Measurements from ENCODE around the gene CFAP90. TPM values are rescaled to one million over a fixed set of nuclear protein-coding genes. Genes with fewer than 3 reads are reported as not detected.

CFAP90 gene
- total and polyA plus RNA-seq, 7 donors = not detected

DNA sequence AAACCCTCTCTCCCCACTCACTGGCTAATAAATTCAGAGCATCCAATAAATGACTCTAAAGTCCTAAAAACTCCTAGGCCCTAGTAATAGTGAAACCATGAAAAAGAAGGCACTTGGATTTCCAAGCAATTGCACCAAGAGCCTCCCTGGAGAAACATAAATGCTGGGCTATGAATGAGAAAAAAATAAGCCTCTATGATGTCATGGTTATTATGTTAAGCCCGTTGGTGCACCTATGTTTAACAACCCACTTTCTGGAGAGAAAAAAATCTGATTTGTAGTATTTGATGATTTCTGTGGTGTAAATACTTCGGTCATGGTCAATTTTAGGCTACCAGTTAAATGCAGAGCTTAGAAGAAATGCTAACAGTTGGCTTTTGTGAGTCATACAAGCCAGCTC, 8.4 kb downstream of the CFAP90 start:
- WGBS, 3 donors = 24 to 35% (median 27%) methylated on average over 2 of the region's 2 CpGs
- DNase-seq (no peak), ATAC-seq (no peak)
- Histone ChIP-seq H3K4me1 (no peaks in the 10 kb centered on the region), H3K27ac (no peak overlapping the region), H3K4me3 (no peak overlapping the region), H3K36me3 (ENCODE audit: insufficient read depth in 1 of 2, low read depth in 1 of 2) (no peaks in the 10 kb centered on the region), H3K9me3 (no peaks in the 10 kb centered on the region), H3K27me3 (ENCODE audit: insufficient read depth in 3 of 3, low read length in 2 of 3) (peaks cover 0 to 1% (median 0%) of the 10 kb centered on the region in 3 donors)
- intact Hi-C loops (cut with DNase I) = no loop called here
- TF ChIP-seq CTCF (IDR thresholded peaks at IDR 0.05) = no peak

DNA sequence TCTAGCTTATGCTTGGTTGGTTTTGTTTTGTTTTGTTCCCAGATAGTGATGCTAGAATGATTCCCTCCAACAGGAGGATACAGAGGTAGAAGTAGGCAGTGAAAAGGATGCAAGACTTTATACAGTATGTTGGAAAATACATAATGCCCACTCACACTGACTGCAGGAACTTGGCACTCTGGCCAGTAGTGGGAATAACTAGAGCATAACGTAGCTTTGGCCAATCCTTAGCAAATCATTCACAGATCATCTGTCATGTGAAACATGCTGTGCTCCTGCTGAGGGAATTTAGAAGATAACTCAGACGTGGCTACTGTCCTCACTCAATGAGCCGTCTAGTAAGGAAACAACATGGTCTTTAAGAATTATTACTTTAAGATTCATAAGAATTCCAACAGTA, 13.5 kb downstream of the CFAP90 start:
- no peak overlapping the region for H3K4me3 ChIP-seq
- no peak for DNase-seq
- ATAC-seq = no peak
- whole genome bisulfite sequencing, 3 donors = 22 to 28% (median 25%) methylated on average over 3 of the region's 3 CpGs
- intact Hi-C loops (cut with DNase I) = no loop called here
- no peak overlapping the region for H3K27ac ChIP-seq
- H3K4me1 ChIP-seq = no peaks in the 10 kb centered on the region
- H3K27me3 ChIP-seq (ENCODE audit: insufficient read depth in 3 of 3, low read length in 2 of 3) = no peaks in the 10 kb centered on the region
- TF ChIP-seq CTCF (IDR thresholded peaks at IDR 0.05) = no peak
- no peaks in the 10 kb centered on the region for H3K9me3 ChIP-seq
- no peaks in the 10 kb centered on the region for H3K36me3 ChIP-seq (ENCODE audit: insufficient read depth in 1 of 2, low read depth in 1 of 2)

GRCh38 chr5:7834982-7835381, 16.0 kb downstream of the CFAP90 start:
- intact Hi-C loops (cut with DNase I) = no loop called here
- no peak for ATAC-seq
- H3K27ac ChIP-seq = no peak overlapping the region
- no peaks in the 10 kb centered on the region for H3K9me3 ChIP-seq
- H3K4me1 ChIP-seq = no peaks in the 10 kb centered on the region
- H3K4me3 ChIP-seq = no peak overlapping the region
- no peak for DNase-seq
- TF ChIP-seq CTCF (IDR thresholded peaks at IDR 0.05) = no peak
- WGBS, 3 donors = 86 to 91% (median 88%) methylated on average over 4 of the region's 4 CpGs
- H3K36me3 ChIP-seq (ENCODE audit: insufficient read depth in 1 of 2, low read depth in 1 of 2) = no peaks in the 10 kb centered on the region
- no peaks in the 10 kb centered on the region for H3K27me3 ChIP-seq (ENCODE audit: insufficient read depth in 3 of 3, low read length in 2 of 3)

DNA sequence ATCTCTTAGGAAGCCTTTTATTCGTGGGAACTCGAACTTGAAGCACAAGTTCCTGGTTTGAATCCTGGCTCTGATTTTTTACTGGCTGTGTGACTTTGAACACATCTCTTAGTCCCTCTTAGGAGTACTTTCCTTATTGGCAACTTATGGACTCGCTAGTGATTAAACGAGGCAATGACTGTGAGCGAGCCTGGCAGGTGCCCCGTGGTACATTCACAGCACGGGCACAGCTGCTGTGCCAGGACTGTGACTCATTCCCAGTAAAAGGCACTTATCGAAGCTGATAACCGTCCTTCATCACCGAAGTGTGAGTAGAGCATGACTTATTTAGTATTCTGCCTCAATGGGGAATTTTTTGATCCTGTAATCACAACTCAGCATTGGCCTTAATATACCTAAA, 22.7 kb downstream of the CFAP90 start:
- H3K4me1 ChIP-seq = no peaks in the 10 kb centered on the region
- H3K27ac ChIP-seq = no peak overlapping the region
- DNase-seq = no peak
- peaks cover 0 to 38% of the 10 kb centered on the region in 2 donors for H3K36me3 ChIP-seq (ENCODE audit: insufficient read depth in 1 of 2, low read depth in 1 of 2)
- no peak for TF ChIP-seq CTCF (IDR thresholded peaks at IDR 0.05)
- peak in 3 of 4 donors; percentile 38 to 57 (median 42) for ATAC-seq
- H3K9me3 ChIP-seq = no peaks in the 10 kb centered on the region
- intact Hi-C loops (cut with DNase I) = no loop called here
- H3K4me3 ChIP-seq = no peak overlapping the region
- H3K27me3 ChIP-seq (ENCODE audit: insufficient read depth in 3 of 3, low read length in 2 of 3) = no peaks in the 10 kb centered on the region
- 46 to 57% (median 53%) methylated on average over 10 of the region's 10 CpGs for WGBS, 3 donors

DNA sequence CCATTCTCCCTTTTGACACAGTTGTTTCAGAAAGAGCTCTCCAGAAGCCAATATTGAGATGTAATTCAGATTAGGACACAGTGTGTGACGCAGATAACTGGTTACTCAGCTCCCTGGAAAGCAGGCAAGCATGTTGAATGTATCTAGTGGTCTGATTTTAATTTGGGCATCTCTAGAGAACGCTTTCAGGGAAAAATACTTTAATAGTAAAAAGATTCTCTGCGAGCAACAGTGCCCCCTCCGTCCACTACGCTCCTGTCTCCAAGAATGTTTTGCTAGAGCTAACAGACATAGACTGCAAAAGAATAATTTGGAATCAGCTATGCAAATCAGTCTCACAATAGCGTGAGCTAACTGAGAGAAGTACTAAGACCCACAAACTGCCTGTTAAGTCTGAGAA, 23.3 kb downstream of the CFAP90 start:
- 76 to 80% (median 76%) methylated on average over 6 of the region's 6 CpGs for WGBS, 3 donors
- Histone ChIP-seq H3K27me3 (ENCODE audit: insufficient read depth in 3 of 3, low read length in 2 of 3) (no peaks in the 10 kb centered on the region), H3K27ac (no peak overlapping the region), H3K36me3 (ENCODE audit: insufficient read depth in 1 of 2, low read depth in 1 of 2) (peaks cover 0 to 38% of the 10 kb centered on the region in 2 donors), H3K9me3 (no peaks in the 10 kb centered on the region), H3K4me1 (peaks cover under 1% of the 10 kb centered on the region), H3K4me3 (no peak overlapping the region)
- no peak for ATAC-seq
- intact Hi-C loops (cut with DNase I) = no loop called here
- no peak for TF ChIP-seq CTCF (IDR thresholded peaks at IDR 0.05)
- no peak for DNase-seq
